ENCODE results near the gene NTRK2.

GRCh38 chr9:84756171-84756570, 86.6 kb downstream of the NTRK2 start:
- TF ChIP-seq CTCF (IDR thresholded peaks at IDR 0.05) (no peak), POLR2AphosphoS5 (IDR thresholded peaks at IDR 0.05; ENCODE audit: insufficient read depth in 1 of 2, low read depth in 1 of 2) (no peak), POLR2A (IDR thresholded peaks at IDR 0.05) (no peak)

All from vagina (tissue), 2 donors.